Keratinocyte (primary cell): ENCODE data around the gene TRAF3. TPM values are rescaled to one million over a fixed set of nuclear protein-coding genes. Genes with fewer than 3 reads are reported as not detected.

ENCODE experiments used
- DNase-seq: peaks from one replicate; pipeline ENCODE4 v3.0.0-alpha.2; 2011; ENCODE audit warnings: low read depth, missing footprints, low spot score
- FAIRE-seq: peaks from 2 replicates; lab custom pipeline; 2011; peaks lifted over from hg19 to GRCh38; lab: Jason Lieb, UNC
- H2AFZ ChIP-seq: 2 replicates; pipeline ENCODE4 v1.6.0; 2012; ENCODE audit warnings: low read length, control low read depth, inconsistent platforms; ENCODE audit not compliant: control insufficient read depth
- H3K27ac ChIP-seq: 2 replicates; pipeline ENCODE4 v1.5.1; 2011; ENCODE audit warnings: low read length; ENCODE audit not compliant: control insufficient read depth, insufficient read depth
- H3K27me3 ChIP-seq: 3 replicates; pipeline ENCODE4 v1.6.0; 2011; ENCODE audit warnings: low read length; ENCODE audit not compliant: control insufficient read depth, insufficient read depth; ENCODE audit errors: extremely low read depth
- H3K36me3 ChIP-seq, 2 experiments: 2 replicates in 1 of 2; 3 replicates in 1 of 2; pipeline ENCODE4 v1.5.1; 2011; ENCODE audit warnings: low read length in 2 of 2, mild to moderate bottlenecking in 1 of 2; ENCODE audit not compliant: control insufficient read depth in 2 of 2, insufficient read depth in 2 of 2; ENCODE audit errors: extremely low read depth in 1 of 2
- H3K4me1 ChIP-seq: 3 replicates; pipeline ENCODE4 v1.5.1; 2011; ENCODE audit warnings: low read length; ENCODE audit not compliant: control insufficient read depth, insufficient read depth; ENCODE audit errors: extremely low read depth
- H3K4me2 ChIP-seq: 3 replicates; pipeline ENCODE4 v1.6.0; 2011; ENCODE audit warnings: low read depth, low read length; ENCODE audit not compliant: control insufficient read depth, insufficient read depth; ENCODE audit errors: extremely low read depth
- H3K4me3 ChIP-seq, 3 experiments: fragments of 200-600 bp in 1 of 3; sonication (generic) in 1 of 3; 2 replicates in 2 of 3; 3 replicates in 1 of 3; pipeline ENCODE4 v1.5.1; 2011 to 2016; ENCODE audit warnings: low read length in 3 of 3, mild to moderate bottlenecking in 3 of 3, control low read depth in 2 of 3, inconsistent platforms in 1 of 3, low read depth in 1 of 3, mixed read lengths in 1 of 3, mixed run types in 1 of 3, moderate library complexity in 1 of 3; ENCODE audit not compliant: control insufficient read depth in 2 of 3, insufficient read depth in 2 of 3; ENCODE audit errors: extremely low read depth in 1 of 3
- H3K79me2 ChIP-seq: 2 replicates; pipeline ENCODE4 v1.6.0; 2012; ENCODE audit warnings: low read length; ENCODE audit not compliant: control insufficient read depth, insufficient read depth
- H3K9ac ChIP-seq: 3 replicates; pipeline ENCODE4 v1.6.0; 2011; ENCODE audit warnings: low read length; ENCODE audit not compliant: control insufficient read depth, insufficient read depth; ENCODE audit errors: extremely low read depth
- H3K9me1 ChIP-seq: 3 replicates; pipeline ENCODE4 v1.6.0; 2011; ENCODE audit warnings: low read length; ENCODE audit not compliant: control insufficient read depth, insufficient read depth; ENCODE audit errors: extremely low read depth
- H3K9me3 ChIP-seq: 2 replicates; pipeline ENCODE4 v1.5.1; 2012; ENCODE audit warnings: low read depth, low read length; ENCODE audit not compliant: control insufficient read depth
- H4K20me1 ChIP-seq: 3 replicates; pipeline ENCODE4 v1.6.0; 2011; ENCODE audit warnings: low read length; ENCODE audit not compliant: control insufficient read depth, insufficient read depth; ENCODE audit errors: extremely low read depth
- CTCF ChIP-seq, 3 experiments: IDR thresholded peaks in 1 of 3; conservative IDR thresholded peaks in 1 of 3; optimal IDR thresholded peaks in 1 of 3; 2 replicates in 2 of 3; 3 replicates in 1 of 3; pipeline versions ENCODE3 to v1.5.1; 2011; ENCODE audit warnings: low read length in 3 of 3, mild to moderate bottlenecking in 3 of 3, moderate library complexity in 2 of 3, control low read depth in 1 of 3, inconsistent platforms in 1 of 3; ENCODE audit not compliant: insufficient read depth in 2 of 3; ENCODE audit errors: extremely low read depth in 1 of 3
- EZH2 ChIP-seq: IDR thresholded peaks from one replicate; pipeline ENCODE4 v1.6.1; 2012; ENCODE audit warnings: inconsistent platforms, mild to moderate bottlenecking, low read length, moderate library complexity
- dilution Hi-C: fragments of 300-500 bp; cut with MboI; formaldehyde crosslinking; loops from one replicate; pipeline ENCODE4 v1.7.0; 2020; ENCODE audit warnings: low sequenced_read_pairs; ENCODE audit not compliant: extremely low pct_ligation_motif_present
- polyA plus RNA-seq, 5 experiments: library from polyadenylated mRNA; depleted of rRNA in 3 of 5; stranded (reverse) in 3 of 5; stranded (forward) in 1 of 5; unstranded in 1 of 5; fragments of >200 nt; gene quantifications; 1 replicate in 1 of 5; 2 replicates in 3 of 5; 3 replicates in 1 of 5; pipeline versions ENCODE4 v1.2.1 to v1.2.3, GENCODE V29; 2011 to 2012; ENCODE audit warnings: missing spikeins in 2 of 5, low read depth in 1 of 5, low replicate concordance in 1 of 5

TRAF3 gene
- polyA plus RNA-seq, 1 donor (not counting 4 experiments of a cell fraction or from before 2014, with no cell fraction given), result 12.5 TPM

GRCh38 chr14:102943454-102943853, 166.2 kb downstream of the TRAF3 start:
- dilution Hi-C loops, result no loop called here
- Histone ChIP-seq H3K4me3 (no peak overlapping the region), H3K36me3 (peaks cover 37 to 44% of the 10 kb centered on the region in 2 experiments), H3K27me3 (no peaks in the 10 kb centered on the region), H3K27ac (no peak overlapping the region), H3K9me1 (no peaks in the 10 kb centered on the region), H3K4me1 (no peaks in the 10 kb centered on the region), H4K20me1 (peaks cover 3% of the 10 kb centered on the region), H3K79me2 (no peaks in the 10 kb centered on the region), H3K4me2 (no peak overlapping the region), H3K9me3 (no peaks in the 10 kb centered on the region), H3K9ac (no peak overlapping the region), H2AFZ (no peak overlapping the region)
- FAIRE-seq (no peak), DNase-seq (no peak)
- TF ChIP-seq EZH2 (no peak), CTCF (optimal IDR thresholded peaks at IDR 0.05 in 1 of 3, IDR thresholded peaks at IDR 0.05 in 1 of 3, conservative IDR thresholded peaks at IDR 0.05 in 1 of 3; ENCODE audit: extremely low read depth in 1 of 3, insufficient read depth in 2 of 3, low read length in 3 of 3) (no peak)

- H3K9me3 ChIP-seq, result no peaks in the 10 kb centered on the region
- H4K20me1 ChIP-seq, result peaks cover 3% of the 10 kb centered on the region
- no peak overlapping the region for H2AFZ ChIP-seq
- H3K4me3 ChIP-seq, result no peak overlapping the region
- H3K9ac ChIP-seq, result no peak overlapping the region
- no peaks in the 10 kb centered on the region for H3K79me2 ChIP-seq
- no peak overlapping the region for H3K4me2 ChIP-seq
- peaks cover 40 to 43% of the 10 kb centered on the region in 2 experiments for H3K36me3 ChIP-seq
- dilution Hi-C loops, result no loop called here
- no peak for DNase-seq
- no peaks in the 10 kb centered on the region for H3K4me1 ChIP-seq
- no peak overlapping the region for H3K27ac ChIP-seq
- TF ChIP-seq EZH2 (no peak), CTCF (optimal IDR thresholded peaks at IDR 0.05 in 1 of 3, IDR thresholded peaks at IDR 0.05 in 1 of 3, conservative IDR thresholded peaks at IDR 0.05 in 1 of 3; ENCODE audit: extremely low read depth in 1 of 3, insufficient read depth in 2 of 3, low read length in 3 of 3) (no peak)
- H3K9me1 ChIP-seq, result no peaks in the 10 kb centered on the region
- H3K27me3 ChIP-seq, result no peaks in the 10 kb centered on the region
- FAIRE-seq, result no peak
Measured at GRCh38 chr14:102943979-102944378, 166.7 kb downstream of the TRAF3 start.
